Measurements from ENCODE around the gene A2M.

A2M gene

GRCh38 chr12:9120487-9121184, 4.9 kb upstream of the A2M start:
- DNase-seq = no peak

- no peak for DNase-seq
Measured at GRCh38 chr12:9118158-9118557, 2.4 kb upstream of the A2M start.

- DNase-seq = no peak
Measured at GRCh38 chr12:9114946-9115345, 773 bp downstream of the A2M start.

GRCh38 chr12:9113987-9114309, 1.8 kb downstream of the A2M start:
- no peak for DNase-seq

- no peak for DNase-seq
Measured at GRCh38 chr12:9113296-9113986, 2.3 kb downstream of the A2M start.

GRCh38 chr12:9112076-9112853, 3.5 kb downstream of the A2M start:
- no peak for DNase-seq

- no peak for DNase-seq
Measured at GRCh38 chr12:9111525-9111924, 4.2 kb downstream of the A2M start.

- no peak for DNase-seq
Measured at GRCh38 chr12:9109737-9110491, 5.8 kb downstream of the A2M start.

GRCh38 chr12:9109213-9109522, 6.6 kb downstream of the A2M start:
- DNase-seq = no peak

GRCh38 chr12:9108504-9109212, 7.1 kb downstream of the A2M start:
- no peak for DNase-seq

GRCh38 chr12:9107542-9107873, 8.2 kb downstream of the A2M start:
- DNase-seq = no peak

- DNase-seq = no peak
Measured at GRCh38 chr12:9106610-9107541, 8.8 kb downstream of the A2M start.

- no peak for DNase-seq
Measured at GRCh38 chr12:9106067-9106466, 9.7 kb downstream of the A2M start.

- no peak for DNase-seq
Measured at GRCh38 chr12:9104767-9105423, 10.8 kb downstream of the A2M start.

GRCh38 chr12:9104087-9104486, 11.6 kb downstream of the A2M start:
- DNase-seq = no peak

- no peak for DNase-seq
Measured at GRCh38 chr12:9103050-9103849, 12.5 kb downstream of the A2M start.

- DNase-seq = no peak
Measured at GRCh38 chr12:9101018-9101687, 14.6 kb downstream of the A2M start.

- DNase-seq = no peak
Measured at GRCh38 chr12:9099552-9100190, 16.0 kb downstream of the A2M start.

- no peak for DNase-seq
Measured at GRCh38 chr12:9098463-9099026, 17.2 kb downstream of the A2M start.

Data from stimulated activated CD4-positive, alpha-beta T cell treated with anti-CD3 and anti-CD28 coated beads, Interleukin-12 subunit alpha, Interleukin-12 subunit beta, amount 100 ng/mL, for 4 hours (primary cell).